GM12873 (cell line): ENCODE results near the gene TUB.

Experiments
- TF ChIP-seq, protein P1 (sequence below): IDR thresholded peaks from 2 replicates; pipeline ENCODE4 v1.5.1; 2012; ENCODE audit warnings: low read depth, mild to moderate bottlenecking, moderate library complexity, low read length, control low read depth; ENCODE audit not compliant: insufficient read depth; ENCODE audit errors: missing control alignments

TUB gene

DNA sequence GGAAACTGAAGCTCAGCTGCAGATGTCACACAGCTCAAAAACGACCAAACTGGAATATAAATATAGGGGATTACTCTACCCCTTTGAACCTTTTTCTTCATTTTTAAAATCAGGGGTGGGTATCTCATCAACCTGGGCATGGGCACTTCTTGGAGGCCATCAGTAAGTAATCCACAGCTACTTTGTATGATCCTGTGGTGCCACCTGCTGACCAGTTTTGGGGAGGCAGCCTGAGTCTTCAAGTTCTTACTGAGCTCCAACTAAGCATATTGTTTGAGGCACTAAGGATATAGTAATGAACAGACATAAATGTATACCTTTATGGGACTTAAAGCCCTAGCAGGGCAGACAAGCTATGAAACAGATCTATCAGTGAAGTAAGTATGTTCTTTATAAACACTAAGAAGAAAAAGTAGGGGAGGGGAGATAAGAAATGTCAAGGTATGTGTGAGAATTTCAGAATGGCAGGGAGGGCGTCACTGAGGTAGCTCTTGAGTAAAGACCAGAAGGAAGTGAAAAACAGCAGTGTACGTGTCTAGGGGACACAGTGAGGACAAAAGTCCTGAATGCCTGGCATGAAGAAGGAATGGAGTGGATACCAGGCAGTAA, 18.4 kb downstream of the TUB start:
- TF ChIP-seq, protein P1, sequence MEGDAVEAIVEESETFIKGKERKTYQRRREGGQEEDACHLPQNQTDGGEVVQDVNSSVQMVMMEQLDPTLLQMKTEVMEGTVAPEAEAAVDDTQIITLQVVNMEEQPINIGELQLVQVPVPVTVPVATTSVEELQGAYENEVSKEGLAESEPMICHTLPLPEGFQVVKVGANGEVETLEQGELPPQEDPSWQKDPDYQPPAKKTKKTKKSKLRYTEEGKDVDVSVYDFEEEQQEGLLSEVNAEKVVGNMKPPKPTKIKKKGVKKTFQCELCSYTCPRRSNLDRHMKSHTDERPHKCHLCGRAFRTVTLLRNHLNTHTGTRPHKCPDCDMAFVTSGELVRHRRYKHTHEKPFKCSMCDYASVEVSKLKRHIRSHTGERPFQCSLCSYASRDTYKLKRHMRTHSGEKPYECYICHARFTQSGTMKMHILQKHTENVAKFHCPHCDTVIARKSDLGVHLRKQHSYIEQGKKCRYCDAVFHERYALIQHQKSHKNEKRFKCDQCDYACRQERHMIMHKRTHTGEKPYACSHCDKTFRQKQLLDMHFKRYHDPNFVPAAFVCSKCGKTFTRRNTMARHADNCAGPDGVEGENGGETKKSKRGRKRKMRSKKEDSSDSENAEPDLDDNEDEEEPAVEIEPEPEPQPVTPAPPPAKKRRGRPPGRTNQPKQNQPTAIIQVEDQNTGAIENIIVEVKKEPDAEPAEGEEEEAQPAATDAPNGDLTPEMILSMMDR, result peak; percentile 76

DNA sequence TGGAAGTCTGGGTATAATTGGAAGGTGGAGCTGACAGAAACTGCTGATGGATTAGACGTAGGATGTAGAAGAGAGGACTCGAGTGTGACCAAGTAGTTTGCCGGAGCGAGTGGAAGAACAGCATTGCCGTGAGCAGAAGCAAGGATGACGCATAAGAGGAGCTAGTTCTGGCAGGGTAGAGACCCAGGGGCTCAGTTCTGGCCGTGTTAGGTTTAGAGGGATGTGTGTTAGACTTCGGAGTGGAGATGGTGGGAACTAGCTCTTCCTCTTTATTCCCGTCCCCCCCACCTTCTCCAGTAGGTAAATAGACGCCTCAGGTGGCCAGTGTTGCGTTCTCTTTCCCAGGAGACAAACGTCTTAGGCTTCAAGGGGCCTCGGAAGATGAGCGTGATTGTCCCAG, 19.1 kb downstream of the TUB start:
- TF ChIP-seq, protein P1, result no peak

DNA sequence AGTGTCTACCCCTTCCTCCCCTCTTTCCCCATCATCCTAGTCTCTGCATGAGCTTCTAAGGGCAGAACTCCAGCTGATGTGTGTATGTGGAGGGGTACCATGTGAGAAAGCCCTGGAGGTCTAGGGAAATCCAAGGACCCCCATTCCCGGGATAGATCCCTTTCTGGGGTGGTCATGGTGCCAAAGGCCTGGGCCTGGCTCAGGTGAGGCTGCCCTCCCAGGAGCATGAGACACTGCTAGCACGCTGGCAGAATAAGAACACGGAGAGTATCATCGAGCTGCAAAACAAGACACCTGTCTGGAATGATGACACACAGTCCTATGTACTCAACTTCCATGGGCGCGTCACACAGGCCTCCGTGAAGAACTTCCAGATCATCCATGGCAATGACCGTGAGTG, 19.6 kb downstream of the TUB start:
- TF ChIP-seq, protein P1, result no peak

DNA sequence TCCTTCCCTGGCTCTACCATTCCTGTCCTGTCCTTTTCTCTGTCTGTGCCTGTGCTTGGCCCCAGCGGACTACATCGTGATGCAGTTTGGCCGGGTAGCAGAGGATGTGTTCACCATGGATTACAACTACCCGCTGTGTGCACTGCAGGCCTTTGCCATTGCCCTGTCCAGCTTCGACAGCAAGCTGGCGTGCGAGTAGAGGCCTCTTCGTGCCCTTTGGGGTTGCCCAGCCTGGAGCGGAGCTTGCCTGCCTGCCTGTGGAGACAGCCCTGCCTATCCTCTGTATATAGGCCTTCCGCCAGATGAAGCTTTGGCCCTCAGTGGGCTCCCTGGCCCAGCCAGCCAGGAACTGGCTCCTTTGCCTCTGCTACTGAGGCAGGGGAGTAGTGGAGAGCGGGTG, 20.4 kb downstream of the TUB start:
- TF ChIP-seq, protein P1, result no peak

DNA sequence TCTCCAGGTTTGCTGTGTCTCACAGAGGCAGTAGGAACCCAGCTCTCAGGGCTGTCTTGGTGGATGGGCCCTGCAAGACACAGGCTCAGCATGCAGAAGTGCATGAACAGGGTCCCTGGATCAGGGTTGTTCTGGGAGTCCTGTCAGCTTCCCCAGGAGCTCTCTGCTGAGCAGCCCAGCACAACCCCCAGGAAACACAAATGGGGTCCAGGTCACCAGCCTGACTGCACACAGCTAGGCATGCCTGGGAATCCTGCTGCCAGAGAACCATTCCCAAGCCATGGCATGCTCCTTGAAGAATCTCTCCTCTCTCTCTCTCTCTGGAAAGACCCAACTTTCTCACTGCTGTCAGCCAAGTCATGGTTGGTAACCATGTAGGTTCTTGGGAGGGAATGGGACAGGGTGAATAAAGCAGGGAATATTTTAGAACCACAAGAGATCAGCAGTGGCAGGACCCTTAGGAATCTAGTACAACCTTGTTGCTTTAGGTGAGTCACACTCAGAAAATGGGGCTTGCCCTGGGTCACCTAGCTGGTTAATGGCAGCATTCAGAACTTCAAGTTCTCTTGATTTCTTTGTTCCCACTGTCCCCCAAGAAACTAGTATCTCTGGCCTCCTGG, 21.4 kb downstream of the TUB start:
- TF ChIP-seq, protein P1, result no peak

DNA sequence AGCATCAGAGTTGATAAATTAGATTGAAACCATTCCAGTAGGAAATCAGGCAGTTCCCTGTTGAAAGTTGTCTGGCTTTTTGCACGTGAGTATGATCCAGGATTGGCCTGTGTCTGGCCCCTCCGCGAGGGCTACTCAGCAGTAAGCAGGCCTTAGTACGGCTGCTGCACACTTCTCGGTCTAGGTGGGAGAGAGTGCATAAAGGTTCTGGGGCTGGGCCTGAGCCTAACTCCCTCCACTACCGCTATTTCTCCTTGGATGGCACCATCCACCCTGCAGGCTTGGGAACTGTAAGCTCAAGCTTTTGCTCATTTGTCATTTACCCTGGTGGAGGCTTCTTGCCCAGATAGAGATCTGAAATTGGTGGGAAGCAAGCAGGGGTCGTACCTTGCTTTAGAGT, 22.0 kb downstream of the TUB start:
- TF ChIP-seq, protein P1, result no peak

DNA sequence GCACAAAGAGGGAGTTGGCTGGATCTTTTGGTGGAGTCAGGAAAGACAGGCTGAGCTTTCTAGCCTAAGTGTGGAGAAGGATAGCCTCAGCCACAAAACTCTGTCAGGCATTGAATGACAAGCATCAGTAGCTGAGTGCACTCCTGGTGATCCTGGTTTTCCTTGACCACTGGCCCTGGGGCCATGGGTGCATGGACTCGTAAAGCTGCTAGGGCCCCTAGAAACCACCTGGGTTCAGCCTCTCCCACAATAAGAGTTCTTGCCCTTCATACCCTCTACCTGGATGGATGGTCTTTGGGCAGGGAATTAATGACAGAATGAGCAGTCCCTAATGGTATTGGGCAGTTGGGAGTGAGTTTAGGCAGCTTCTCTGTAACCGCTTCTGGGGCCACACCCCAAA, 22.9 kb downstream of the TUB start:
- TF ChIP-seq, protein P1, result no peak
